Measurements from ENCODE around the gene ALDOC. TPM values are rescaled to one million over a fixed set of nuclear protein-coding genes. Genes with fewer than 3 reads are reported as not detected.

ALDOC gene
- total RNA-seq, 1 experiment from 2014 or later: 53.2 TPM

DNA sequence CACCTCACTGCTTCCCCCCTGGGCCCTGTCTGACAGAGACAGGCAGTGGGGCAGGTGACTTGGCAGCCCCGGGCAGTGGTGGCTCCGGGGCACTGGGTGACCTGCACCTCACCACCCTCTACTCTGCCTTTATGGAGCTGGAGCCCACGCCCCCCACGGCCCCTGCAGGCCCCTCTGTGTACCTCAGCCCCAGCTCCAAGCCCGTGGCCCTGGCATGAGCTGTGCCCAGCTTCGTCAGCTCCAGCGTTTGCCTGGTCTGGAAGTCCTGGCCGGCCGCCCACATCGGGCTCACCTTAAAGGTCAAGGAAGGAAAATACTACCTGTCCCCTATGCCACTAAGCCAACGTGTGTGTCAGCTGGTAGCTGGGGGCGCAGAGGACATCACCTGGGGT, 39.5 kb downstream of the ALDOC start:
- H2BK15ac ChIP-seq (ENCODE audit: low read depth, low read length): no peak overlapping the region
- H3K27ac ChIP-seq (ENCODE audit: insufficient read length, low read depth, low read length): no peak overlapping the region
- no peak overlapping the region for H2BK120ac ChIP-seq (ENCODE audit: low read depth, low read length, poor library complexity, severe bottlenecking)
- Mint-ChIP-seq H3K27me3 (ENCODE audit: low read depth) (no peaks in the 10 kb centered on the region; the same call in 1 of the 2 replicates), H3K4me1 (peaks cover 0 to 12% of the 10 kb centered on the region in 2 experiments; a peak in 1 of 4 replicates), H3K27ac (no peak overlapping the region), H3K4me3 (no peak overlapping the region), H3K36me3 (ENCODE audit: insufficient read depth in 1 of 3, low read depth in 3 of 3) (no peaks in the 10 kb centered on the region), H3K9me3 (no peaks in the 10 kb centered on the region)
- no peak overlapping the region for H3T11ph ChIP-seq (ENCODE audit: low read length)
- H3K4me2 ChIP-seq (ENCODE audit: insufficient read depth, insufficient read length, low read length): no peak overlapping the region
- no peaks in the 10 kb centered on the region for H3K9me3 ChIP-seq (ENCODE audit: control insufficient read depth, low read depth, low read length)
- H2AK5ac ChIP-seq (ENCODE audit: insufficient read length, low read length): no peak overlapping the region
- no peak overlapping the region; the same call in 1 of the 2 replicates for H3K14ac ChIP-seq (ENCODE audit: insufficient read depth, low read length)
- H3K79me1 ChIP-seq (ENCODE audit: insufficient read depth, low read depth, low read length, poor library complexity, severe bottlenecking): no peaks in the 10 kb centered on the region
- no CpG with 5 or more reads among the region's 12 CpGs for WGBS (ENCODE audit: extremely low coverage, insufficient read length, low lambda C conversion rate)
- H2BK12ac ChIP-seq (ENCODE audit: insufficient read length, low read depth, low read length): no peak overlapping the region
- no peak overlapping the region for H4K91ac ChIP-seq (ENCODE audit: insufficient read length, low read depth, low read length)
- H2BK5ac ChIP-seq (ENCODE audit: insufficient read length, low read length): no peak overlapping the region
- H3K23me2 ChIP-seq (ENCODE audit: insufficient read length, low read depth, low read length, poor library complexity, severe bottlenecking): no peaks in the 10 kb centered on the region
- H2AFZ ChIP-seq (ENCODE audit: low read length): no peak overlapping the region
- no peaks in the 10 kb centered on the region for H3K4me1 ChIP-seq (ENCODE audit: insufficient read depth, low read length)
- no peak overlapping the region for H2BK20ac ChIP-seq (ENCODE audit: low read depth, low read length, poor library complexity, severe bottlenecking)
- H3K79me2 ChIP-seq (ENCODE audit: insufficient read depth, low read length): no peaks in the 10 kb centered on the region
- no peaks in the 10 kb centered on the region for H4K20me1 ChIP-seq (ENCODE audit: control insufficient read depth, insufficient read depth, insufficient read length)
- DNase-seq: no peak
- no peak overlapping the region for H3K23ac ChIP-seq (ENCODE audit: insufficient read length, low read depth, low read length)
- no peak overlapping the region for H4K5ac ChIP-seq (ENCODE audit: insufficient read length, low read depth, low read length)
- H3K56ac ChIP-seq (ENCODE audit: insufficient read length, low read depth, low read length): no peak overlapping the region
- no peaks in the 10 kb centered on the region for H3K27me3 ChIP-seq (ENCODE audit: insufficient read depth, low read length)
- no peak overlapping the region for H3K18ac ChIP-seq (ENCODE audit: insufficient read length, low read depth, low read length)
- H3K9ac ChIP-seq (ENCODE audit: extremely low read depth, insufficient read length, low read length): no peak overlapping the region
- TF ChIP-seq, protein P1, sequence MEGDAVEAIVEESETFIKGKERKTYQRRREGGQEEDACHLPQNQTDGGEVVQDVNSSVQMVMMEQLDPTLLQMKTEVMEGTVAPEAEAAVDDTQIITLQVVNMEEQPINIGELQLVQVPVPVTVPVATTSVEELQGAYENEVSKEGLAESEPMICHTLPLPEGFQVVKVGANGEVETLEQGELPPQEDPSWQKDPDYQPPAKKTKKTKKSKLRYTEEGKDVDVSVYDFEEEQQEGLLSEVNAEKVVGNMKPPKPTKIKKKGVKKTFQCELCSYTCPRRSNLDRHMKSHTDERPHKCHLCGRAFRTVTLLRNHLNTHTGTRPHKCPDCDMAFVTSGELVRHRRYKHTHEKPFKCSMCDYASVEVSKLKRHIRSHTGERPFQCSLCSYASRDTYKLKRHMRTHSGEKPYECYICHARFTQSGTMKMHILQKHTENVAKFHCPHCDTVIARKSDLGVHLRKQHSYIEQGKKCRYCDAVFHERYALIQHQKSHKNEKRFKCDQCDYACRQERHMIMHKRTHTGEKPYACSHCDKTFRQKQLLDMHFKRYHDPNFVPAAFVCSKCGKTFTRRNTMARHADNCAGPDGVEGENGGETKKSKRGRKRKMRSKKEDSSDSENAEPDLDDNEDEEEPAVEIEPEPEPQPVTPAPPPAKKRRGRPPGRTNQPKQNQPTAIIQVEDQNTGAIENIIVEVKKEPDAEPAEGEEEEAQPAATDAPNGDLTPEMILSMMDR (conservative IDR thresholded peaks at IDR 0.05): no peak
- H3K4ac ChIP-seq (ENCODE audit: low read depth, low read length): no peak overlapping the region
- no peak overlapping the region for H4K8ac ChIP-seq (replicated peaks; ENCODE audit: insufficient read length, low read depth, low read length)

Data from H9 (cell line).